Lower leg skin (tissue), 3 donors: Measurements from ENCODE around the gene SLC37A1.

Experiments
- POLR2A ChIP-seq, 2 donors: fragments of 450-650 bp; IDR thresholded peaks; one replicate each; pipeline ENCODE4 v1.6.1; 2016 to 2017; ENCODE audit warnings: antibody characterized with exemption in 2 of 2, mild to moderate bottlenecking in 1 of 2, moderate library complexity in 1 of 2
- TF ChIP-seq, protein P1 (sequence below), 3 donors: fragments of 450-650 bp; IDR thresholded peaks; one replicate each; pipeline ENCODE4 v1.5.1; 2016; ENCODE audit warnings: antibody characterized with exemption in 3 of 3, mild to moderate bottlenecking in 3 of 3, moderate library complexity in 2 of 3

DNA sequence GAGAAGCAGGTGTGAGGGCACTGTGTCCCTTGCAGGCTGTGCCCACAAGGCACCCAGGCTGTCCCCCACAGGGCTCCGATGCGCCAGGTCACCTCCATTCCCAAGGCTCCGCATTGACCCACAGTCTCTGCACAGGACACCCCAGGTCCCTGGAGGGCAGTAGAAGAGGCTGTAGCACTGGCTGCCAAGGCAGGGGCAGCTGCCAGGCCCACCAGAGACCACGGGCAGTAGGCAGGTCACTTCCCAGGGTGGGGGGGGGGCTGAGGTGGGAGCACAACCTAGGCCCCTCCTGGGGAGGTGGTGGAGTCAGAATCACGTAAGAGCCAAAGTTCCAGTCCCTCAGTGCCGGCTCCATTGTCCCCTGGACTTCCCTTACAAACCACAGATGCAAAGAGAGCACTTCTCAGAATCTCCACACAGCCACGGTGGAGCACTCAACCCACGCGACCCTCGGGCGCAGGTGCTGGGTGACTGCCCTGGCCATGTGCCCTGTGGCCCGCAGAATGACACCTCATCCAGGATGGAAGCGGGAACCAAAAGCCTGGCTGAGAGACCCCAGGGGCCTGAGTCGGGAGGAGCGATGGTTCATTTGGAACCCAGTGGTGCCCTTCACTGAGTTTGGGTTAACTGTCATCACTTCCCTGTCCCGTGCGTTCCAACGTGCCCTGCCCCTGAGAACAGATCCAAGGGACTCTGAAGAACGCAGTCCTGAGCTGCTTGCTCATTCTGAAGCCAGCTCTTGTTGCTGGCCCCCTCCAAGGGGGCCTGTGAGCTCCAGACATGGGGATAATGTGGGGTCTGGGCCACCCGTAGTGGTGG, 70.0 kb downstream of the SLC37A1 start:
- TF ChIP-seq, protein P1, sequence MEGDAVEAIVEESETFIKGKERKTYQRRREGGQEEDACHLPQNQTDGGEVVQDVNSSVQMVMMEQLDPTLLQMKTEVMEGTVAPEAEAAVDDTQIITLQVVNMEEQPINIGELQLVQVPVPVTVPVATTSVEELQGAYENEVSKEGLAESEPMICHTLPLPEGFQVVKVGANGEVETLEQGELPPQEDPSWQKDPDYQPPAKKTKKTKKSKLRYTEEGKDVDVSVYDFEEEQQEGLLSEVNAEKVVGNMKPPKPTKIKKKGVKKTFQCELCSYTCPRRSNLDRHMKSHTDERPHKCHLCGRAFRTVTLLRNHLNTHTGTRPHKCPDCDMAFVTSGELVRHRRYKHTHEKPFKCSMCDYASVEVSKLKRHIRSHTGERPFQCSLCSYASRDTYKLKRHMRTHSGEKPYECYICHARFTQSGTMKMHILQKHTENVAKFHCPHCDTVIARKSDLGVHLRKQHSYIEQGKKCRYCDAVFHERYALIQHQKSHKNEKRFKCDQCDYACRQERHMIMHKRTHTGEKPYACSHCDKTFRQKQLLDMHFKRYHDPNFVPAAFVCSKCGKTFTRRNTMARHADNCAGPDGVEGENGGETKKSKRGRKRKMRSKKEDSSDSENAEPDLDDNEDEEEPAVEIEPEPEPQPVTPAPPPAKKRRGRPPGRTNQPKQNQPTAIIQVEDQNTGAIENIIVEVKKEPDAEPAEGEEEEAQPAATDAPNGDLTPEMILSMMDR (IDR thresholded peaks at IDR 0.05) = no peak
- no peak for TF ChIP-seq POLR2A (IDR thresholded peaks at IDR 0.05)
